Measurements from ENCODE around the gene CMYA5. TPM values are rescaled to one million over a fixed set of nuclear protein-coding genes. Genes with fewer than 3 reads are reported as not detected.

The CMYA5 gene
- polyA plus RNA-seq, 2 donors, result 0.46 to 0.55 TPM

DNA sequence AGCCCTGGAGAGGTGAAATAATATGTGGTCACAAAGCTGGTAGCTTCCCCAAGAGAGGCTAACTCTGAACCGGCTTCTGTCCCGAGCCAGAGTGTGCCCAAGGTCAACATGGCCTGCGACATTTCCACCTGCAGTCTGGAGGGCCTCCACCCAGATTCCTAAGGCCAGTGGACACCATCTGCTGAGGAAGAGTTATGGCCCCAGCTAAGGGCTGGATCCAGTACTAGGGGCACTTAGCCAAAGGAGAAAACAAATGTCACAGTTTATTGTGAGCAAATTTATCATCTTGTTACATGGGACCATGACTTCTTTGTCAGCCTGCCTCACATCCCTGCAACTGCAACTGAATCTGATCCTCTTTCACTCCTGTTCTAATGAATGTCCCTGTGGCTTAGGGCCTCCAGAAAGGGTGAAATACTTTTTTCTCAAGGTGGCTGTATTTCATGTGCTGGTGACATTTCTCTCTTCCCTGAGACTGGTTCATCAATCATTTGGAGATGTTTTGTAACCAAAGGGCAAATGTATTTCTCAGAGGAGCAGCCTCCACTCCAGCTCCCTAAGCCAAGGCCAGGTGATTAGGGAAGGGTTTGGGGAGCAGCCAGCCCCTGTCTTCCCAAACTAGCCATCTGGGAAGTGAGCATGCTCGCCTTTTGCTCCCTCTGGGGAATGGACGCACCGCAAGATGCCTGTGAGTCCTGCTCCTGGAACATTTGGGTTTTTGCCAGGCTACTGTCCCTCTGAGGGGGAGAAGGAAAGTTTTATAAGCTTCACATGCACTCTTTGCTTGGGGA, 148.3 kb downstream of the CMYA5 start:
- H3K27ac ChIP-seq (ENCODE audit: low read depth in 2 of 2, low read length in 1 of 2), result no peak overlapping the region
- no peaks in the 10 kb centered on the region for H3K4me1 ChIP-seq (ENCODE audit: control insufficient read depth in 2 of 2, insufficient read depth in 2 of 2, low read length in 1 of 2)
- no peak overlapping the region for H3K4me3 ChIP-seq (ENCODE audit: low read depth in 1 of 2, low read length in 2 of 2)
- 71 to 76% methylated on average over 6 of the region's 6 CpGs for WGBS, 2 donors
- no peaks in the 10 kb centered on the region for H3K36me3 ChIP-seq (ENCODE audit: control insufficient read depth in 2 of 2, insufficient read depth in 2 of 2, low read length in 1 of 2)
- H3K27me3 ChIP-seq (ENCODE audit: control insufficient read depth in 1 of 2, insufficient read depth in 2 of 2, low read length in 2 of 2), result no peaks in the 10 kb centered on the region
- no peaks in the 10 kb centered on the region for H3K9me3 ChIP-seq (ENCODE audit: control insufficient read depth in 2 of 2, insufficient read depth in 1 of 2, low read depth in 1 of 2, low read length in 1 of 2)

DNA sequence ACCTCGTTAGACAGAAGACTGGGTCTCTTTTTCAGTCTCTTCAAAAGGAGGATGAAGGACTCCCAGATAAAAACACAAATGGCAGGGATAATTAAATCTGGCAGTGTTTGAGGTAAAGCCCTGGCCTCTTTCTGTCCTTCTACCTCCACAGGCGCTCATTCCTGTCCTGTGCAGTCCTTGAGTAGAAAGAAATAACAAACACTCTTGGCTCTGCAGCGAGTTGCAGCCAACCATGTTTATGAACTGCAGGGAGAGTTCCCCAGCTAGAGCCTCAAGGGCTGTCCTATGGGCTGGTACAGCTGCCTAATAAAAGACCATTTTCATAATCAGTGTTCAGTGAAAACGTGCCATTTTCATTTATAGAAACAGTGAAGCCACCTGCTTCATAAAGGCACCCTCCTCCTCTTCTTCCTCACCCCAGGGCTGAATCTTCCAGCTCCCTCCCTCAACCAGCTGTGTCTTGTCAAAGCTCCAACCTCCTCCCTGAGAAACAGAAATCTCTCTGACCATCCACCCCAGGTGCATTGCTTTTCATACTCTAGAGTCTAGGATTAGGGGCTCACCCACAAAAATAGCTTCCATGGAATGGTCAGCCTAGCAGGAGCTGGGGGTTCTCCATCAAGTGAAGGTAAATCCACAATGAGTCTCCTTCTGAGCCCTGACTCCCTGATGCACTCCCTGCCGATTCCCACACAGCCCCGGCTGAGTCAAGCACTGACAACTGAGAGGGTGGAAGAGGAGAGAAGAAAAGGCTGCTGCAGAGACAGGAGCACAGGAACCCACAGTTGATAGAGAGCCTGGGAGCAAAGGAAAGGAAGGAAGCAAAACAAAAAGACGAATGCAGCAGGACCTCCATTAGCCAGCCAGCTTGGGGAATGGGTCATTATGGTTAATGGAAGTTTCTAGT, 150.7 kb downstream of the CMYA5 start:
- Histone ChIP-seq H3K9me3 (ENCODE audit: control insufficient read depth in 2 of 2, insufficient read depth in 1 of 2, low read depth in 1 of 2, low read length in 1 of 2) (no peaks in the 10 kb centered on the region), H3K27ac (ENCODE audit: low read depth in 2 of 2, low read length in 1 of 2) (no peak overlapping the region), H3K4me1 (ENCODE audit: control insufficient read depth in 2 of 2, insufficient read depth in 2 of 2, low read length in 1 of 2) (no peaks in the 10 kb centered on the region), H3K27me3 (ENCODE audit: control insufficient read depth in 1 of 2, insufficient read depth in 2 of 2, low read length in 2 of 2) (no peaks in the 10 kb centered on the region), H3K36me3 (ENCODE audit: control insufficient read depth in 2 of 2, insufficient read depth in 2 of 2, low read length in 1 of 2) (no peaks in the 10 kb centered on the region), H3K4me3 (ENCODE audit: low read depth in 1 of 2, low read length in 2 of 2) (no peak overlapping the region)
- 56 to 57% methylated on average over 7 of the region's 7 CpGs for WGBS, 2 donors

- Histone ChIP-seq H3K9me3 (ENCODE audit: control insufficient read depth in 2 of 2, insufficient read depth in 1 of 2, low read depth in 1 of 2, low read length in 1 of 2) (no peaks in the 10 kb centered on the region), H3K27me3 (ENCODE audit: control insufficient read depth in 1 of 2, insufficient read depth in 2 of 2, low read length in 2 of 2) (no peaks in the 10 kb centered on the region), H3K4me1 (ENCODE audit: control insufficient read depth in 2 of 2, insufficient read depth in 2 of 2, low read length in 1 of 2) (no peaks in the 10 kb centered on the region), H3K36me3 (ENCODE audit: control insufficient read depth in 2 of 2, insufficient read depth in 2 of 2, low read length in 1 of 2) (no peaks in the 10 kb centered on the region), H3K4me3 (ENCODE audit: low read depth in 1 of 2, low read length in 2 of 2) (no peak overlapping the region), H3K27ac (ENCODE audit: low read depth in 2 of 2, low read length in 1 of 2) (no peak overlapping the region)
These were observed 151.5 kb downstream of the CMYA5 start for GRCh38 chr5:79841172-79841571.

DNA sequence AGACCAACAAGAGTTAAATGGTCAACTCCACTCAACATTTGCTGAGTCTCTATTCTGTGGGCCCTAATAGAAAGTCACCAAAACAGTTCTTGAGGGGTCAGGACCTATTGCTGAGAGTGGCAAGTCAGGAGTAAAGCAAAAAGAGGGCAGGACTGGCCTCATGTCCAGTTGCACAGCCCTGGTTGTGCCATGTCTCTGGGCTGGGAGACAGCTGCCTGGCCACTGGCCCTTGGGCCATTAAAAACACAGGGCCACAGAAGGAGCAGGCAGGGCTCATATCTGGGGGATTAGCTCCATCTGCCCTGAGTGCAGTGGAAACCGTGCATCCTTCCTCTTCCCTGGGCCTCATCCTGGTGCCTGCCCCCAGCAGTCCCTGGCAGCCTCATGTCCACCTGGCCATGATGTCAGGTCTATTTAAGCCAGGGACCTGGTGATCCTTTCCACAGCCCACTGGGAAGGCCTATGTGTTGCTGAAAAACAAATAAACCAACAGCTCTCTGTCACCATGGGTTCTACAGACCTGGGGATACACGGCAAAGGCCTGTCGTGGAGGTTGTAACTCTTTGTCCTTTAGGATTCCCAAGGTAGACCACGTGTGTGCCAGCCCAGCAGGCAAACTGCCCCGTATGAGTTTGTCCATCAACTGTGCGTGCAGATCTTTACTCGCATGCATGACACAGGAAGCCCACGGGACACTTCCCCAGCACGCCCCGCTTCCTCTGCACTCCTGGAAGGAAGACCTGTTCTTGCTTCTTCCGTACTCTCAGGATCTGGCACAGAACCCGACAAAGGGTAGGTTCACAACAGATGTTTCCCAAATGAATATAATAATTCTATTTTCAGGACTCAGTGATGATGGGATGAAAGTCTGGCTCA, 152.6 kb downstream of the CMYA5 start:
- Histone ChIP-seq H3K27me3 (ENCODE audit: control insufficient read depth in 1 of 2, insufficient read depth in 2 of 2, low read length in 2 of 2) (no peaks in the 10 kb centered on the region), H3K36me3 (ENCODE audit: control insufficient read depth in 2 of 2, insufficient read depth in 2 of 2, low read length in 1 of 2) (no peaks in the 10 kb centered on the region), H3K9me3 (ENCODE audit: control insufficient read depth in 2 of 2, insufficient read depth in 1 of 2, low read depth in 1 of 2, low read length in 1 of 2) (no peaks in the 10 kb centered on the region), H3K4me1 (ENCODE audit: control insufficient read depth in 2 of 2, insufficient read depth in 2 of 2, low read length in 1 of 2) (no peaks in the 10 kb centered on the region), H3K4me3 (ENCODE audit: low read depth in 1 of 2, low read length in 2 of 2) (no peak overlapping the region), H3K27ac (ENCODE audit: low read depth in 2 of 2, low read length in 1 of 2) (no peak overlapping the region)
- 84 to 88% methylated on average over 12 of the region's 12 CpGs for WGBS, 2 donors

GRCh38 chr5:79842991-79843390, 153.4 kb downstream of the CMYA5 start:
- Histone ChIP-seq H3K4me3 (ENCODE audit: low read depth in 1 of 2, low read length in 2 of 2) (no peak overlapping the region), H3K27ac (ENCODE audit: low read depth in 2 of 2, low read length in 1 of 2) (no peak overlapping the region), H3K27me3 (ENCODE audit: control insufficient read depth in 1 of 2, insufficient read depth in 2 of 2, low read length in 2 of 2) (no peaks in the 10 kb centered on the region), H3K4me1 (ENCODE audit: control insufficient read depth in 2 of 2, insufficient read depth in 2 of 2, low read length in 1 of 2) (no peaks in the 10 kb centered on the region), H3K9me3 (ENCODE audit: control insufficient read depth in 2 of 2, insufficient read depth in 1 of 2, low read depth in 1 of 2, low read length in 1 of 2) (no peaks in the 10 kb centered on the region), H3K36me3 (ENCODE audit: control insufficient read depth in 2 of 2, insufficient read depth in 2 of 2, low read length in 1 of 2) (no peaks in the 10 kb centered on the region)
- WGBS, 2 donors, result 82 to 86% methylated on average over 7 of the region's 7 CpGs

GRCh38 chr5:79843450-79844388, 154.1 kb downstream of the CMYA5 start:
- Histone ChIP-seq H3K4me1 (ENCODE audit: control insufficient read depth in 2 of 2, insufficient read depth in 2 of 2, low read length in 1 of 2) (no peaks in the 10 kb centered on the region), H3K4me3 (ENCODE audit: low read depth in 1 of 2, low read length in 2 of 2) (no peak overlapping the region), H3K27me3 (ENCODE audit: control insufficient read depth in 1 of 2, insufficient read depth in 2 of 2, low read length in 2 of 2) (no peaks in the 10 kb centered on the region), H3K9me3 (ENCODE audit: control insufficient read depth in 2 of 2, insufficient read depth in 1 of 2, low read depth in 1 of 2, low read length in 1 of 2) (no peaks in the 10 kb centered on the region), H3K27ac (ENCODE audit: low read depth in 2 of 2, low read length in 1 of 2) (no peak overlapping the region), H3K36me3 (ENCODE audit: control insufficient read depth in 2 of 2, insufficient read depth in 2 of 2, low read length in 1 of 2) (no peaks in the 10 kb centered on the region)
- WGBS, 2 donors, result 89 to 92% methylated on average over 15 of the region's 15 CpGs

DNA sequence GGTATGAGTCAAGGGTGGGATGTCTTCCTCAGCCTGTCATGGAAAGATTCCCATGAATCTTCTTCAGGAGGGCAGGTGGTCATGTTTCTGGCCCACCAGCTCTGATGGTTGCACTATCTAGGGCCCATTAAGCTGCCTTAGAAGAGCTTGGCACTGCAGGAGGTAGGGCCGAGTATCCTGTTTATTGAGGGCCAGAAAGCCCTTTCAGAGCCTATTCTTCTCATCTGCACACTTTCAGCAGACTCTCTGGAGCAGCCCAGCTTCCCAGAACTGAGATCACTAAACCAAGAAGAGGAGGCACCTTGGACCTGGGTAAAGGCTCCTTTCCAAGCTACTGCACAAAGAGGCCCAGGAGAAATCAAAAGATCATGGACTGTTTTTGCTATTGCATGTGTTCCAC, 154.9 kb downstream of the CMYA5 start:
- no peaks in the 10 kb centered on the region for H3K9me3 ChIP-seq (ENCODE audit: control insufficient read depth in 2 of 2, insufficient read depth in 1 of 2, low read depth in 1 of 2, low read length in 1 of 2)
- no peaks in the 10 kb centered on the region for H3K36me3 ChIP-seq (ENCODE audit: control insufficient read depth in 2 of 2, insufficient read depth in 2 of 2, low read length in 1 of 2)
- WGBS, 2 donors, result 90 to 91% methylated on average over 1 of the region's 1 CpG
- H3K4me3 ChIP-seq (ENCODE audit: low read depth in 1 of 2, low read length in 2 of 2), result no peak overlapping the region
- no peaks in the 10 kb centered on the region for H3K4me1 ChIP-seq (ENCODE audit: control insufficient read depth in 2 of 2, insufficient read depth in 2 of 2, low read length in 1 of 2)
- H3K27me3 ChIP-seq (ENCODE audit: control insufficient read depth in 1 of 2, insufficient read depth in 2 of 2, low read length in 2 of 2), result no peaks in the 10 kb centered on the region
- H3K27ac ChIP-seq (ENCODE audit: low read depth in 2 of 2, low read length in 1 of 2), result no peak overlapping the region

DNA sequence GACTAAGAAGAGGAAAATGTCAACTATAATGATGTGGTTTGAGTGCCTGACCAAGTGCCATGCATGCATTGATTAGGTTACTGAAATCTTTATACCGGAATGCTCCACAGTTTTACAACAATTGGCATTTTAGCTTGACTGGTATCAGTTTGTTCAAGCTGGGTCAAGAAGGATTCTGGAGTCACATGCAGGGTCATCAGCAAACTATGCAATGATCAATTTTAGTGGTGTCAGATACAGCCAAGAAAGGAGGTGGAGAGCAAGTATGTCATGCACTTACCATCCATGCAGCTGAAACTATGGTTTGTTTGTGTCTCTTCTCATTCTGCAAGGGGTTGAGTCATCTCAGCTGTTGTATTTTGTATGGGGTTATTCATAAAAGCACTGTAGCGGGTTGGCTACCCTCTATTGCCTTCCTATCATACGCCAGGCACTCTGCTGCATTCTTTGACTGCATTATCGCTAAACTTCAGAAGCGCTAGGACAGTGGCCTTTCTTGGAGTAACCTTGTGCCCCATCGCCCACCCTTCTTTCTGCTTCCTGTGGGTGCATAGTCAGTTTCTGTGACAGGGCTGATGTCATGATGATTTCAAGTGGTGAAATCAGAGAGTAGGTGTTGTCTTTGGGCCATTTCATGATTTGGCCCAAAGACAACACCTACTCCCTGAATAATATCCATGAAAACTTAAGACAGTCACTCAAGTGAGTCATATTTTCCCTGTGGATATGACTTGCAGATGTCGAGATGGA, 156.0 kb downstream of the CMYA5 start:
- no peak overlapping the region for H3K27ac ChIP-seq (ENCODE audit: low read depth in 2 of 2, low read length in 1 of 2)
- 74 to 76% methylated on average over 7 of the region's 7 CpGs for WGBS, 2 donors

More for the DNA sequence above, 156.0 kb downstream of the CMYA5 start:
- Histone ChIP-seq H3K27me3 (ENCODE audit: control insufficient read depth in 1 of 2, insufficient read depth in 2 of 2, low read length in 2 of 2) (no peaks in the 10 kb centered on the region), H3K36me3 (ENCODE audit: control insufficient read depth in 2 of 2, insufficient read depth in 2 of 2, low read length in 1 of 2) (no peaks in the 10 kb centered on the region), H3K4me1 (ENCODE audit: control insufficient read depth in 2 of 2, insufficient read depth in 2 of 2, low read length in 1 of 2) (no peaks in the 10 kb centered on the region), H3K4me3 (ENCODE audit: low read depth in 1 of 2, low read length in 2 of 2) (no peak overlapping the region), H3K9me3 (ENCODE audit: control insufficient read depth in 2 of 2, insufficient read depth in 1 of 2, low read depth in 1 of 2, low read length in 1 of 2) (no peaks in the 10 kb centered on the region)
